SJCRH30 (cell line): ENCODE data around the gene FRMPD4. TPM values are rescaled to one million over a fixed set of nuclear protein-coding genes. Genes with fewer than 3 reads are reported as not detected.
"Not testable (repeated sequence)": the region's sequence is repeated elsewhere in the genome, so short reads cannot be mapped to it uniquely, and the experiment has no call there.

Experiments
- DNase-seq, 2 experiments: peaks; one replicate each; pipeline ENCODE4 v3.0.0-alpha.2; 2015 to 2020
- H3K27ac ChIP-seq: fragments of 250-450 bp; sonication (Bioruptor Pico); 2 replicates; pipeline ENCODE4 v1.5.1; 2020; ENCODE audit warnings: mild to moderate bottlenecking, moderate library complexity
- H3K27me3 ChIP-seq: fragments of 250-450 bp; sonication (Bioruptor Pico); 2 replicates; pipeline ENCODE4 v1.5.1; 2020; ENCODE audit warnings: mild to moderate bottlenecking, moderate library complexity
- H3K36me3 ChIP-seq: fragments of 250-450 bp; sonication (Bioruptor Pico); 2 replicates; pipeline ENCODE4 v1.5.1; 2020; ENCODE audit warnings: mild to moderate bottlenecking, moderate library complexity
- H3K4me1 ChIP-seq: fragments of 250-450 bp; sonication (Bioruptor Pico); 2 replicates; pipeline ENCODE4 v1.5.1; 2020; ENCODE audit warnings: mild to moderate bottlenecking, moderate library complexity
- H3K4me3 ChIP-seq: fragments of 250-450 bp; sonication (Bioruptor Pico); 2 replicates; pipeline ENCODE4 v1.5.1; 2020; ENCODE audit warnings: mild to moderate bottlenecking, moderate library complexity
- H3K9me3 ChIP-seq: fragments of 250-450 bp; sonication (Bioruptor Pico); replicated peaks from 2 replicates; pipeline ENCODE4 v1.5.1; 2020; ENCODE audit warnings: mild to moderate bottlenecking, moderate library complexity
- total RNA-seq: library from RNA; depleted of rRNA; stranded (reverse); fragments of >200 nt; shearing (Covaris generic); gene quantifications from 2 replicates; pipeline ENCODE4 v1.2.3, GENCODE V29; 2014

FRMPD4 gene
- total RNA-seq, 1 experiment from 2014 or later: not detected

DNA sequence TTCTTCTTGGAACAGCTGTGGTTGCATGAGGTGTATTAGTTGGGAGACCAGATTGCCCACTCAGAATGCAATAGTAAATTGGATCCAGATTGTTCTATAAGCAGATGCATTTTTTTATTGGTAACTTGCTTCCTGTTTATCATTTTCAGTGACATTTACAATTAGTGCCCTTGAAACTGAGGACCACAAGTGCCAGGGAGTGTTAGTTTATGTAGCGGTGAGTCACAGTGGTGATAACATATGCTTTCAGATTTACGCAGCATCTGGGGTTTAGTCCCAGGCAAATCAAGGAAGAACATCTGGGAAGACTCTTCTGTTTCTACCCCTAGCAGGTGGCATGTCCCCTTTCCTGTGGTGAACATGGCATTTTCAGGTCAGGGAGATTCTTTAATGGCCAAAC, 24.1 kb downstream of the FRMPD4 start:
- no peak for DNase-seq
- H3K9me3 ChIP-seq: no peaks in the 10 kb centered on the region
- no peaks in the 10 kb centered on the region for H3K36me3 ChIP-seq
- no peak overlapping the region for H3K27ac ChIP-seq
- no peak overlapping the region for H3K4me3 ChIP-seq
- no peaks in the 10 kb centered on the region for H3K27me3 ChIP-seq
- H3K4me1 ChIP-seq: no peaks in the 10 kb centered on the region

DNA sequence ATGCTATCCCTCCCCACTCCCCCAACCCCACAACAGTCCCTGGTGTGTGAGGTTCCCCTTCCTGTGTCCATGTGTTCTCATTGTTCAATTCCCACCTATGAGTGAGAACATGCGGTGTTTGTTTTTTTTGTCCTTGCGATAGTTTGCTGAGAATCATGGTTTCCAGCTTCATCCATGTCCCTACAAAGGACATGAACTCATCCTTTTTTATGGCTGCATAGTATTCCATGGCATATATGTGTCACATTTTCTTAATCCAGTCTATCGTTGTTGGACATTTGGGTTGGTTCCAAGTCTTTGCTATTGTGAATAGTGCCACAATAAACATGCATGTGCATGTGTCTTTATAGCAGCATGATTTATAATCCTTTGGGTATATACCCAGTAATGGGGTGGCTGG, 25.9 kb downstream of the FRMPD4 start:
- H3K4me3 ChIP-seq, H3K9me3 ChIP-seq, H3K36me3 ChIP-seq, H3K4me1 ChIP-seq, H3K27ac ChIP-seq, H3K27me3 ChIP-seq, DNase-seq: not testable (repeated sequence)

DNA sequence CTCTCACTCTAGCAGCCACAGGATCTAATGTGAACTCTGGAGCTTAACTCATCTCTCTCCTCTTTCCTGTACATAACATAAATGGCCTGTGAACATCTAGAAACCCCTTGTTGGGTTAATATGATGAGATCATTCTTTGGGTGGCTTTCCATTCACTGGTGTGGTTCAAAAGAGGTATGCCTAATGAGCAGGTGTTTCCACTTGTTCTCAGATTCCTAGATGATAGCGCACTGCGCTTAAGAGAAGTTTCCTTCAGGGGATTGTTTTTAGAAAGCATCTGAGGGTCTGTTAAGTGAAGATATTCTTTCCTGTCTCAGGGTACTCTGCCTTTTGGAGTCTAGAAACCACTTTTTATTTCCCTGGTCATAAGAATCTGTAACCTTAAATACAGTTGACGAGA, 32.5 kb downstream of the FRMPD4 start:
- no peak overlapping the region for H3K27ac ChIP-seq
- H3K36me3 ChIP-seq: no peaks in the 10 kb centered on the region
- H3K4me1 ChIP-seq: no peaks in the 10 kb centered on the region
- H3K4me3 ChIP-seq: no peak overlapping the region
- no peaks in the 10 kb centered on the region for H3K9me3 ChIP-seq
- H3K27me3 ChIP-seq: no peaks in the 10 kb centered on the region
- no peak for DNase-seq

DNA sequence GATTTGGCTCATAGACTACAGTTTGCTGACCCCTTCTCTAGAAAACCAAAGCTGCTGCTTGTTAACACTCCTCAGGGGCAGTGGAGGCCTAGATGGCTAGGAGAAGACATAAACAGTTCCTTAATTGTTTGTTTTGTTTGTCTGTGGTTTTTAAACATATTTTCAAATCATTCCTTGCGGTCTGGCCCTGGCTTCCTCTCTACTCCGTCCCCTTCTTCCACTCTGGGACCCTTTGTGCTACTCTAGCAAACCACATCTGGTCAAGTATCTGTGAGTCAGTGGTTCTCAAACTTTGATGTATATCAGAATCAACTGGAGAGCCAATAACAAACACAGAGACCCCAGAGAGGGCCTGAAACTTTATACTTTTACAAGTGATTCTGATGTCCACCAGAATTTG, 36.1 kb downstream of the FRMPD4 start:
- Histone ChIP-seq H3K27ac (no peak overlapping the region), H3K9me3 (no peaks in the 10 kb centered on the region)
- no peak for DNase-seq

DNA sequence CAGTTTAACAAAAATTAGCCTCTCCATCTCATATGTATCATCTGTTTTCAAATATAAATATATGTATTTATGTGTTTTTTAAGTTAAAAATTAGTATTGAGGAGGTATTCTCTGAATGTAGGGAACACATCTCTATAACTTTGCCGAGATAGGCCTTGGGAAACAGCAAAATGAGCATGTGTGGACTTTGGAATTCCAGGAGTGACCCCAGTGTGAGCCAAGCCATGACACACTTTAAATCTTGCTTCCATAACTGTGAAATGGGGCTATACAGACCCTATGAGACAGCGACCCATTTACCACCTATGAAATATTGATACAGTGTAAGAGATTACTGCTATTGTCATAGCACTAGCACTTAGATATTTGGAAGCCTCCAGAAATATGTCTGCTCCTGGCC, 58.8 kb downstream of the FRMPD4 start:
- Histone ChIP-seq H3K27me3 (0 out of 2 replicates have a peak, but pooled peaks cover 3% of the 10 kb centered on the region), H3K27ac (no peak overlapping the region)
- DNase-seq: no peak

More for the DNA sequence above, 36.1 kb downstream of the FRMPD4 start:
- no peaks in the 10 kb centered on the region for H3K27me3 ChIP-seq
- H3K4me3 ChIP-seq: no peak overlapping the region
- H3K36me3 ChIP-seq: no peaks in the 10 kb centered on the region
- H3K4me1 ChIP-seq: no peaks in the 10 kb centered on the region

DNA sequence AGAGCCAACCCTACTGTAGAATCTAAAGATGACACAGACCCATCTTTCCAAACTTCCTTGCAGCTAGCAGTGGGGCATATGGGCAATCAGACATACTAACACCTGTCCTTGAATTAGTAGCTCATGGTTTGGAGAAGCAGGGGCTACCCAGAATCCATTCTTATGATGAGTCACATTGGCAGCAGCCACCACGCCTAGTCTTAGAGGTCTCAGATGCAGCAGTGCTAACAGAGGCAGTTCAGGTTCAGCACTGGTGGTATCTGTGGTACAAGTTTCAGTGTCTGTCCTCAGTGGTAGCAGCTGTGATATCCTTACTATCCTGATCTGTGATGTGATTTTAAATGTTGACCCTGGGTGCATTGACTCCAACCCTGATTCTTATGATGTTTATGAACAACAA, 68.1 kb downstream of the FRMPD4 start:
- Histone ChIP-seq H3K27ac (no peak overlapping the region), H3K36me3 (no peaks in the 10 kb centered on the region), H3K27me3 (no peaks in the 10 kb centered on the region), H3K4me1 (no peaks in the 10 kb centered on the region), H3K4me3 (no peak overlapping the region), H3K9me3 (no peaks in the 10 kb centered on the region)
- DNase-seq: no peak

More for the DNA sequence above, 58.8 kb downstream of the FRMPD4 start:
- no peak overlapping the region for H3K4me3 ChIP-seq
- H3K36me3 ChIP-seq: no peaks in the 10 kb centered on the region
- H3K4me1 ChIP-seq: no peaks in the 10 kb centered on the region
- no peaks in the 10 kb centered on the region for H3K9me3 ChIP-seq

DNA sequence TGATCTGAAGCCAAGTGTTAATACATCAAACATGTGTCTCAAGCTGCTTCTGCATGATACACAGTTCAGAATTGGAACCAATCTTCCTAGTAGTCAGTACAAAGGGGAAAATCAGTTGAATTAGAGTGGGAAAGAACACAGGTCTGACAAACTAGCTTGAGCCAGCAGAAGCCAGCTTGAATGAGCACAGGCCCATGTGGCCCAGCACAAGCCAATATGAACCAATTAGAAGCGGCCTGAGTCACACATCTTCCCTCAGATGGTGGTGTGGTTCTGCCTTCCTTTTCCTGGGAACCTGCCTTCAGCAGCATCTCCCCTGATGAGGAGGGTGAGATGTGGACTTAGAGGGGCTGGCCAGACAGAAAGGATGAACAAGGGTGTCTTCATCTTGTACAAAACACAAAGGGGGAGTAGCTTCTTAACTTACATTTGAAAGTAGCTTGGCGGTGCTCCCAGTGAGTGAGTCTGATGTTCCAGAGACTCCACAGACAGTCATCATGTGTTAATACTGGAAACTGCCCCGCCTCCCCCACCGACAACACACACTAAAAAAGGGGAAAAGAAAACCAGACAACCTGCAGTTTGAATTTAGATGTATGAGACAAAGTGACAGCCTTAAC, 72.0 kb downstream of the FRMPD4 start:
- H3K4me3 ChIP-seq: no peak overlapping the region
- H3K9me3 ChIP-seq: no peaks in the 10 kb centered on the region
- no peaks in the 10 kb centered on the region for H3K36me3 ChIP-seq
- no peak for DNase-seq
- no peaks in the 10 kb centered on the region for H3K27me3 ChIP-seq
- no peak overlapping the region for H3K27ac ChIP-seq
- no peaks in the 10 kb centered on the region for H3K4me1 ChIP-seq

DNA sequence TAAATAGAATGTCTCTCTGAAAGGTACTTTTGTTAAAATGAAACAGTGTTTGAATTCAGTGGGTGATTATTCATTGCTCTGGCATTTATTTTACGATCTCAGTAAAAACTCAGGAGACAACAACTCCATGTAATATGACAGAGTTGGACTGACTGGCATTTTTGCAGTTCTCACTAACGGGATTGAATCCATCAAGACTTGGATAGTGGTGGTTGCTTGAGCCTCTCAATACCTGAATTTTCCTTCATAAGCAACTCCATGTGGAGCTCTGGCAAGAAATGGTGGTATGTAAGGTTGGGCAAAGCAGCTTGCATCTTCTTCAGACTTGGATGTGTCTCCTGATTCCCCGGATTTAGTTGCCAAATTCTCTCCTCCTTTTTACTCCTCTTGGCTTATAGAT, 72.7 kb downstream of the FRMPD4 start:
- Histone ChIP-seq H3K4me1 (no peaks in the 10 kb centered on the region), H3K9me3 (no peaks in the 10 kb centered on the region), H3K27ac (no peak overlapping the region), H3K27me3 (no peaks in the 10 kb centered on the region), H3K4me3 (no peak overlapping the region), H3K36me3 (no peaks in the 10 kb centered on the region)
- no peak for DNase-seq

DNA sequence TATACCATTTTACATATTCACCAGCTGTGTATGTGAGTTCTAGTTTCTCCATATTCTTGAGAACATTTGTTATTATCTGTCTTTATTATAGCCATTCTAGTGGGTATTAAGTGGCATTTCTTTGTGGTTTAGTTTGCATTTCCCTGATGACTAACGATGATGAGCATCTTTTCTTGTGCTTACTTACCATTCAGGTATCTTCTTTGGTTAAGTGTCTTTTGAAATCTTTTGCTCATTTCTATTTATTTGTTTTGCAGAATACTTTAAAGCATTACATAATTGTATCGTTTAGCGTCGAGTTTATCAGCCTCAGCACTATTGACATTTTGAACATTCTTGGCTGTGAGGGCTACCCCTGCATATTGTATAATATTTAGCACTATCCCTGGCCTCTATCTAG, 85.4 kb downstream of the FRMPD4 start:
- no peak for DNase-seq
- H3K4me3 ChIP-seq: no peak overlapping the region
- no peaks in the 10 kb centered on the region for H3K27me3 ChIP-seq
- H3K9me3 ChIP-seq: no peaks in the 10 kb centered on the region
- no peaks in the 10 kb centered on the region for H3K36me3 ChIP-seq
- H3K4me1 ChIP-seq: no peaks in the 10 kb centered on the region
- no peak overlapping the region for H3K27ac ChIP-seq

DNA sequence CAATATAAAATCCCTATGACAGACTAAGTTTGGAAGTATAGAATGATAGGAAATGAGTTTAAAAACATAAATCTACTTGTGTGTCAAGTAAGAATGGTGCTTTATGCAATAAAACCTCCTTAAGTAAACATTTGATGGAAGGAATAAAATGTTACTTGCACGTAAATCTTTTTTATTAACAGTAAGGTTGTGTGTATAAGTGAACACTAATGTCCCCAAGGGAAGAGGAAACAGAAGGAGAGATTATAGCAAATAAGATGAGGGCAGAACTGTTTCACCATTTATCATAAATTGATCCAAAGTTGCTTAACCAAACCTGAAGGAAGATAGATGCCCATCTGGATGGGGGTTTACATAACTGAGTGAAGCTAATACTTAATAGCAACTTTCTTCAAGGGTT, 86.8 kb downstream of the FRMPD4 start:
- no peak overlapping the region for H3K4me3 ChIP-seq
- no peaks in the 10 kb centered on the region for H3K9me3 ChIP-seq
- H3K27me3 ChIP-seq: no peaks in the 10 kb centered on the region
- DNase-seq: no peak
- no peaks in the 10 kb centered on the region for H3K36me3 ChIP-seq
- no peak overlapping the region for H3K27ac ChIP-seq
- H3K4me1 ChIP-seq: no peaks in the 10 kb centered on the region

DNA sequence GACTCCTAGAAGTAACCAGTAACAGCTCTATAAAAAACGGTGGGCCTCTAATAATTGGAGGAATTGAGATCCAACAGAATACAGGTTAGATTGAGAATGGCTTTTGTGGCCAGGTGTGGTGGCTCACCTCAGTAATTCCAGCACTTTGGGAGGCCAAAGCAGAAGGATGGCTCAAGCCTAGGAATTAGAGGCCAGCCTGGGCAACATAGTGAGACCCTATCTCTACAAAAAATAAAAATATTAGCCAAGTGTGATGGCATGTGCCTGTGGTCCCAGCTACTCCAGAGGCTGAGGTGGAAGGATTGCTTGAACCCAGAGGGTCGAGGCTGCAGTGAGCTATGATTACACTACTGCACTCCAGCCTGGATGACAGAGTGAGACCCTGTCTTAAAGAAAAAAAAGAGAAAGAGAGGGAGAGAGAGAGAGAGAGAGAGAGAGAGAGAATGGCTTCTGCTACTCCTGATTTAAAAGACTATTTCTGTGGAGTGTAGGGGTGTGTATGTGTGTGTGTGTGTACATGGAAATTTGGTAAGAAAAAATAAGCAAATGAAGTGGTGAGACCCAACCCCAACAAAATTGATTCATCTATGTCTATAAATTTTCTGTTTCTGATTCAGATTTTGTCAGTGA, 89.3 kb downstream of the FRMPD4 start:
- no peaks in the 10 kb centered on the region for H3K4me1 ChIP-seq
- no peaks in the 10 kb centered on the region for H3K9me3 ChIP-seq
- H3K4me3 ChIP-seq: no peak overlapping the region
- H3K27ac ChIP-seq: no peak overlapping the region
- no peaks in the 10 kb centered on the region for H3K36me3 ChIP-seq
- no peaks in the 10 kb centered on the region for H3K27me3 ChIP-seq
- DNase-seq: no peak

DNA sequence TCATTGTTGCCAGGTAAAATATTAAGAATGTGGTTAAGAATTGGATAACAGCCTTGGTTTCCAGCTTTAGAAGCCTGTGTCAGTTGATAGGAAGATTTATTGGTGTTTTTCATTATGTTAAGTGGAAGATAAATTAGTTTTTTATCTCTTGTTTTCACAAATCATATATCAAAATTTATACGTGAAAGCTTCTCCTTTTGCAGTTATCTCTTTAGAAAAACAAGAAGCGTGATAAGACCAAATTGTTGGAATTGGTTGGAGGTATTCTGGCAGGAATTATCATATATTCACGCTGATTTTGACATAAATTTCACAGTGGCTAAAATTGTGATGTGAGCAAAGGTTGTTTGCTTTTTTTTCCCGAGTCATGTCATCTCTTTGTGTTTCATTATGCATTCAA, 90.6 kb downstream of the FRMPD4 start:
- no peak for DNase-seq
- no peaks in the 10 kb centered on the region for H3K27me3 ChIP-seq
- no peaks in the 10 kb centered on the region for H3K4me1 ChIP-seq
- no peaks in the 10 kb centered on the region for H3K36me3 ChIP-seq
- H3K27ac ChIP-seq: no peak overlapping the region
- H3K4me3 ChIP-seq: no peak overlapping the region
- no peaks in the 10 kb centered on the region for H3K9me3 ChIP-seq

DNA sequence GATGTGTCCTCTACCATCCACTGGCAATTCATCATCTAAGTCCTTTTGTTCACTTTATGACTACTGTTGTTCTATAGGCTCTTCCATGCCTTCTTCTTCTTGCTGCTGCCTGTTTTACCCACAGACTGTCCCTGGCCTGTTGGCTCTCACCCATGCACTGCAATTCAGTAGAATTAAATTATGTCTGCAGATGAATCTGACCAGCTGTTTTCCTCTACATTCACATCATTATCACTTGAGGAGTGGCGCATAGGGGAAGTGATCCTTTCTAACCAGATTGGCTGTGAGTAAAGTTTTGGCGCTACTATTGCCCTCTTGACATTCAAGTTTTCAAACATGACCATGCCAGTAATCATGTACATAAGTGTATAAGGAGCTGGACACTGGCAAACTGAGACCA, 91.7 kb downstream of the FRMPD4 start:
- Histone ChIP-seq H3K4me1 (no peaks in the 10 kb centered on the region), H3K9me3 (no peaks in the 10 kb centered on the region), H3K27ac (no peak overlapping the region), H3K36me3 (no peaks in the 10 kb centered on the region), H3K27me3 (no peaks in the 10 kb centered on the region), H3K4me3 (no peak overlapping the region)
- DNase-seq: no peak

DNA sequence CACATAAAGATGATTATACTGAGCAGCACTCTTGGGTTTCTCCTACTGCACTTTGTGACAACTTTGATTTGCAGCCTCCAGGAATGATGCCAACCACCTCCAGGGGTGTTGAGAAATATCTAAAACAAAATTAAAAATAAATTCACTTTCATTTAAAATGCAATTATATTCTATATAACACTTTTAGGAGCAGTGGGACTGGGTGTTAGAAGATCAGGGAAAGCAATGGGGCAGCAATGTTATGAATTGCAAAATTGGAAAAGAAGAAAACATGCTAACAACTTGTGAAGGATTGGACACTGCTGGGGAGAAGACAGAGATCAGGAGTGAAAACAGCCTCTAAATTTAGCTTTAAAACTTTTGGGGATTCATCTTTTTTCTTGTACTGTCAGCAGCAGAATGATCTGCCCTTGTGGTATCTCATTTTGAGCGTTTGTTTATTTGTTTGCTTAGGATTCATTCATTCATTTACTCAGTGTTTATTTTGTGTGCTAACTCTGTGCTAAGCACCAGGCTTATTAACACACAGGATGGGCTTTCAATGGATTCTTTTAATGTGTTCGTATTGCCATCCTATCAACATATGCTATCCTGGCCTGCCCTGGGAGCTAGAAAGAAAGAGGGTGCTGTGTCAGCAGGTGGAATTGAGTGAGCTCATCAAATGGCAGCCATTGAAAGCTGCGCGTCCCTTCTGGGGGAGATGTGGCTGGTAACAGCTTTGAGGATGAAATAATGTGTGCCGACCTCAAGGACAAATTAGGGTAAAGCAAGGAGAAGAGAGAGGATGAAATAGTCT, 96.5 kb downstream of the FRMPD4 start:
- H3K9me3 ChIP-seq: no peaks in the 10 kb centered on the region
- DNase-seq: no peak
- no peaks in the 10 kb centered on the region for H3K27me3 ChIP-seq
- H3K4me3 ChIP-seq: no peak overlapping the region
- H3K27ac ChIP-seq: no peak overlapping the region
- no peaks in the 10 kb centered on the region for H3K36me3 ChIP-seq
- H3K4me1 ChIP-seq: no peaks in the 10 kb centered on the region; the same call in 1 of the 2 replicates

DNA sequence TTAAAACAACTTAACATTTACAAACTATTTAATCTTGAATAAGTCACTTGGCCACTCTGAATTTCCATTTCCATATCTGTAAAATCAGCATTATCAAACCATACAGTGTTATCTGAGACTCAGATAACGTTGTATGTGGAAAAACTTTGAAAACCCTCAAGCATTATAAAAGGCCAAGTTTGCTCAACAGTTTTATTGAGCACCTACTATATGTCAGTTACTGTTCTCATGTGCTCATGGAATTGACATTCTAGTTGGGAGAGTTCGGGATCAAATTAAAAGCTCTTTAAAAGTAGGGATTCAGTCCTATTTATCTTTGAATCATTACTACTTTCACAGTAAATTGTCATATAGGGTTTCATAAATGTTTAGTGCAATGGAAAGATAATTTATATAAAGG, 97.9 kb downstream of the FRMPD4 start:
- no peak overlapping the region for H3K27ac ChIP-seq
- no peaks in the 10 kb centered on the region for H3K9me3 ChIP-seq
- DNase-seq: no peak
- no peaks in the 10 kb centered on the region for H3K36me3 ChIP-seq
- H3K4me3 ChIP-seq: no peak overlapping the region
- no peaks in the 10 kb centered on the region; the same call in 1 of the 2 replicates for H3K4me1 ChIP-seq
- no peaks in the 10 kb centered on the region for H3K27me3 ChIP-seq
